Stimulated activated CD8-positive, alpha-beta memory T cell treated with anti-CD3 and anti-CD28 coated beads, Interleukin-12 subunit alpha, Interleukin-12 subunit beta, amount 100 ng/mL, for 4 hours (primary cell): ENCODE data around the gene PTGR2.
A peak's percentile ranks its signal among the peaks of the same experiment; 100 is the strongest.
"Not testable (repeated sequence)": the region's sequence is repeated elsewhere in the genome, so short reads cannot be mapped to it uniquely, and the experiment has no call there.

Experiments used
- DNase-seq: peaks from one replicate; pipeline ENCODE4 v3.0.0-alpha.2; 2020; ENCODE audit warnings: low read depth

The PTGR2 gene

GRCh38 chr14:73833530-73834260 is 17.9 kb upstream of the PTGR2 start:
- DNase-seq = no peak

DNA sequence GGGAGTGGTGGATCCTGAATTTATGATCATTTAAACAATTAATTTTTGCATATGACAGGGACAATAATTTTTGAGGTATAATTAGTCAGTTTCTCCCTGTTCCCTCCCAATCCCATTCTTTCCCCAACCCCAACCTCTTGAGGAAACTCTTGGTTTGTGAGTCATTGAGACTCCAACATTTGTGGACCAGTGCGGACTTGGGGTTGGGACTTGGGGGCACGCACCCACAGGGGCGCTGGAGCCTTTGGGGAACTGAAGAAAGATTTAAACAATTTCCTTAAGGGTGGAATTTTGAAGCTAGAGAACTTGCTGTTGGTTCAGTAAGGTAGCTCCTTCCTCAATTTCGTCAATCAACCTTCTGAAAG is 17.4 kb upstream of the PTGR2 start:
- DNase-seq = no peak

DNA sequence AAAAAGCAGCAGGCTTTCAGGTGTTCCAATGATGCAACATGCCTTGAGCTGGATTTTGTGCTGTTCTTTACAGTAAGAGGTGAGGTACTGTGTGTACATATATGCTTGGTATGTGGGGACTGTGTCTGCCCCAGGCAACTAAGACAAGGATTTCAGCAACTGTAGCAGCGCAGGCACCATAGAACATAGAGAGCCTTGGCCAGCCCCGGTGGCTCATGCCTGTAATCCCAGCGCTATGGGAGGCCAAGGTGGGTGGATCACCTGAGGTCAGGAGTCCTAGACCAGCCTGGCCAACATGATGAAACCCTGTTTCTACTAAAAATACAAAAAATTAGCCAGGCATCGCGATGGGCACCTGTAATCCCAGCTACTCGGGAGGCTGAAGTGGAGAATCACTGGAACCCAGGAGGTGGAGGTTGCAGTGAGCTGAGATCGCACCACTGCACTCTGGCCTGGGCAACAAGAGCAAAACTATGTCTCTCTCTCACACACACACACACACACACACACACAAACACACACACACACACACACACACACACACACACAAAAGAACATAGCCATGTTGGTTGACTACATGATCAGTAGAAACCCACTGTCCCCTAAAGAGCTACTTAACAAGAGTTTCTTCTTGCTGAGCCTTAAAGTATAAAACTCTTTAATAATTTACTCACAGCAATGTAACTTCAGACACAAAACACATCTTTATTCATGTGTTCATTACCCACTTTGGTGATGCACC is 13.2 kb upstream of the PTGR2 start:
- DNase-seq = not testable (repeated sequence)

DNA sequence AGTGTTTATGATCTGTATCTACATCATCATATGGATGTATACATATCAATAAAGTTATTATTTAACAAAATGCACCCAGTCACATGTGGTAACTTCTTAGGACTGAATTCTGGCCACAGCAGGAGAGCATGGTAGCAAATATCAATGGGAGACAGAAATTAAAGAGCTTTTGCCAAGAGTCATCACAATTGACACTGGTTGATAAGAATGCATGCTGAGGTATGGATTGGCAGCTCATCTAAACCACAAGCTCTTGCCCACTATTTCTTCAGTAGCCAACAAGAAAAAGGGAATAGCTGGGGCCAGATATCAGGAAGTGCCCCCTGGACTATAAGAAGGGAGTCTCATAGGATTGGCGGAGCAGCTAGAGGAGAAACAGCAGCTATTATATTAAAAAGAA is 9.4 kb upstream of the PTGR2 start:
- no peak for DNase-seq

DNA sequence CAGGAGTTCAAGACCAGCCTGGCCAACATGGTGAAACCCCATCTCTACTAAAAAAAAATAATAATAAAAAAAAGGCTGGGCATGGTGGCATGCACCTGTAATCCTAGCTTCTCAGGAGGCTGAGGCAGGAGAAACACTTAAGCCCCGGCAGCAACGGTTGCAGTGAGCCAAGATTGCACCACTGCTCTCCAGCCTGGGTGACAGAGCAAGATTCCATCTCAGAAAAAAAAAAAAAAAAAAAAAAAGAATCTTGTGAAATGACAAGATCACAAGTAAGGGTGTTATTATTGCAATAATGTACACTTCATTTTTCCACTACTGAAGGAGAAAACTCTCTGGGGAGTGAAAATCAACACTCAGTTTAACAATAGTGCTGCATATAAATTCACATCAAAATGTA is 8.8 kb upstream of the PTGR2 start:
- no peak for DNase-seq

DNA sequence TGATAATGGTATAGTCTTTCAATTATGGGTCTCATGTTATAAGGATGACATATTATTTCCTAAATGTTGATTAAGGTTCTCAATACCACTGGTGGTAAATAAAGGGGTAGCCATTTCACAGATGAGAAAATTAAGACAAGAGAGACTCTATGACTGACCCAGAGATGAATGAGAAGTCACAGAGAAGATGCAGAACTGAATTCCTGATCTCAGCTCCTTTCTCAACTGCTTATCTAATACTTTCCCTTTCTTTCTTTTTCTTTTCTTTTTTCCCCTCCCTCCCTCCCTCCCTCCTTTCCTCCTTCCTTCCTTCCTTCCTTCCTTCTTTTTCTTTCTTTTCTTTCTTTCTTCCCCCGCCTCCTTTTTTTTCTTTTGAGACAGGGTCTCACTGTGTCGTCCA is 8.3 kb upstream of the PTGR2 start:
- DNase-seq = no peak

DNA sequence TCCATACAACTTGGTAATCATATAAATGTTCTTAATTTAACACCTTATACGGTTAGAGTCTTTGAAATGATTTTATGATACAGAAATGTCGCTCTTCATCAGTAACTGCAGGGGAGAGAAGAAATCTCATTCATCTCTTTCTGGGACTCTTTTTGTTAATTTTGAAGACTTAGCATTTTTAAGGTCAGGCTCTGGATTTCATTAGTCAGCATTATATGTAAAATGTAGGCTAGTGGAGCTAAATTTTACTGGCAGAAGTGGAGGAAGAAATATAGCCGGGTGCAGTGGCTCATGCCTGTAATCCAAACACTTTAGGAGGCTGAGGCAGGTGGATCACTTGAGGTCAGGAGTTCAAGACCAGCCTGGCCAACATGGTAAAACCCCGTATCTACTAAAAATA is 4.7 kb upstream of the PTGR2 start:
- DNase-seq = no peak

DNA sequence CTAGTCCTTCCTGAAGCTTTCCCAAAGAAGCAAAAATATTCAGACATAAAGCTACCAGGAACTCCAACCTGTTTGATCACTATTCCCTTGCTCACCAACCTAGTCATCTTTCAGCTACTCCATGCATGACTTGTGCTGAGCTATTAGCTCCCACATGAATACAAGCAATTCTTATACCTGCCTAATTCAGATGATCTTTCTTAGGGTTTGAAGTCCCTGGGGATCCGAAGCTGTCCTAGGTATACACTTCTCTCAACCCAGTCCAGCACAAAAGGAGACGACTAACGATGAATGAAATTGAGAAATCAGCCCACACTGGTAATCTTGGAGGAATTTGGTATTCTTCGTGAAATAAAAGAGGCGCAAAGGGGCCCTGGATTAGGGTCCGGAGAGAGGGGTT is 631 bp upstream of the PTGR2 start:
- no peak for DNase-seq

DNA sequence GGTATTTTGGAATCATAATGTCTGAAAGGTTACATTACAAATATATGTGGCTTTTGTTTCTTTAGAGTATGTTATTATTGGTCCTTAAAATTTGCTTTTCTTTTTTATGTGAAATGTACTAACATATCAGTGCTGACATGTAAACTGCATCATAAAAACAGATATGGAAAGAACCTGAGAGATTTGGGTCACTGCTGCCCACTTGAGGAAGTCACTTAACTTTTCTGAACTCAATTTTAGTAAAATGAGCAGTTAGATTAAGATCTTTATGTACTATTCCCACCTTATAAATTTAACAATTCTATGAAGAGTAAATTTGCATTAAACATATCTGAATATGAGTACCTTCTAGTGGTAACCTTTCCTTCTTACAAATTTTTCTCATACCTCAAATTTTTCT is 7.5 kb downstream of the PTGR2 start:
- no peak for DNase-seq

- no peak for DNase-seq
Measured at GRCh38 chr14:73861073-73861472, 9.4 kb downstream of the PTGR2 start.

- DNase-seq = no peak
Measured at GRCh38 chr14:73862480-73862879, 10.8 kb downstream of the PTGR2 start.

DNA sequence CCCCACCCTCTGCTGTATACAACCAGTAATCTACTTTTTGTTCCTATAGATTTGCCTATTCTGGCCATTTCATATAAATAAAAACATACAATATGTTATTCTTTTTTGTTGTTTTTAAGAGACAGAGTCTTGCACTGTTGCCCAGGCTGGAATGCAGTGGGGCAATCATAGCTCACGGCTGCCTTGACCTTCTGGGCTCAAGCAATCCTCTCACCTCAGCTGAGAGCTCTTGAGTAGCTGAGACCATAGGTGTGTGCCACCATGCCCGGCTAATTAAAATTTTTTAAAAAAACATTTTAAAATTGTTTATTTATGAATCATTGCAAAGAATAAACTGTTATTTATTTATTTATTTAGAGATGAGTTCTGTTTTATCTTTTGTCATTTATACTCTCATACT is 11.6 kb downstream of the PTGR2 start:
- DNase-seq = no peak

DNA sequence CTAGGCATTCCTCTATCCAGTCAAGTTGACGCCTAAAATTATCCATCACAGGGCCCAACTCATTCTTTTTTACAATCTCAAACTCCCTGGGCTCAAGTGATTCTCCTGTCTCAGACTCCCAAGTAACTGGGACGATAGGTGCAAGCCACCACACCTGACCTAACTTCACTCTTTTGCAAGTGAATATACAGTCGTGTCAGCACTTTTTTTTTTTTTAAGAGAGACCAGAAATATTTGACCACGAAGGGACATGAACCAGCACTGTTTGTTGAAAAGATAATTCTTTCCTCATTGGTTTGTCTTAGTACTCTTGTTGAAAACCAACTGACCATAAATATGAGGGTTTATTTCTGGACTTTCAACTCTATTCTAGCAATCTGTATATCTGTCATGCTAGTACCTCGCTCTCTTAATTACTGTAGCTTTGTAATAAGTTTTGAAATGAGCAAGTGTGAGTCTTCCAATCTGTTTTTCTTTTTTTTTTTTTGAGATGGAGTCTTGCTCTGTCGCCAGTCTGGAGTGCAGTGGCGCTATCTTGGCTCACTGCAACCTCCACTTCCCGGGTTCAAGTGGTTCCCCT is 14.0 kb downstream of the PTGR2 start:
- no peak for DNase-seq

DNA sequence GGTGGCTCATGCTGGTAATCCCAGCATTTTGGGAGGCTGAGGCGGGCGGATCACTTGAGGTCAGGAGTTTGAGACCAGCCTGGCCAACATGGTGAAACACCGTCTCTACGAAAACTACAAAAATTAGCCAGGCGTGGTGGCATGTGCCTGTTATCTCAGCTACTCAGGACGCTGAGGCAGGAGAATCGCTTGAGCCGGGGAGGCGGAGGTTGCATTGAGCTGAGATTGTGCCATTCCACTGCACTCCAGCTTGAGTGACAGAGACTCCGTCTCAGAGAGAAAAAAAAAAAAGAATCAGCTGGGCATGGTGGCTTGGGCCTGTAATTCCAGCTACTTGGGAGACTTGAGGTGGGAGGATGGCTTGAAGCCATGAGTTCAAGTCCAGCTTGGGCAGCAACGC is 18.1 kb downstream of the PTGR2 start:
- DNase-seq = not testable (repeated sequence)

DNA sequence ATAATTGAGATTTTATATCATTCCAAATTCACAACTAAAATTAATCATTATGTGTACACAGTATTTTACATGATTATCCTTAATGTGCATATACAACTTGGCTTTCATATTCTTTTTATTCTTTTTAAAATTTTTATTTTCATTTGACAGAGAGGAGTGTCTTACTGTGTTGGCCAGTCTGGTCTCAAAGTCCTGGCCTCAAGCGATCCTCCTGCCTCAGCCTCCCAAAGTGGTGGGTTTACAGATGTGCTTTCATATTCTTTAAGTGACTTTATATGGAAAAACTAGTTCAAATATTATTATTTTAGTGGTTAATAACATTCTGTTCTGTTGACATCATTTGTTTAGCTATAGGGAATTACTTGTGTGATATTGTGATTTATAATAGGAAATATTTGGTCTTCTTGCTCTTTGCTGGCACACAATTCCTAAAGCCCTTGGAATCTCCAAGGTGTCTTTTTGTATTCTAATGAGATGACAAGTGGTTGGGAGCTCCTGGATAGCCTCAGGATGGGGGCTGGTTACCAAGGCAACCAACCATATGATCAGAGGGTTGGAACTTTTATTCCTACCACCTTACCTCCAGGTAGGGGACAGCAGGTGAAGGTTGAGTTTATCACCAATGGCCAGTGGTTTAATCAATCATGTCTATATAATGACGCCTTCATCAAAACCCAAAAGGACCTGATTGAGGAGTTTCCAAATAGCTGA is 19.0 kb downstream of the PTGR2 start:
- DNase-seq = no peak

GRCh38 chr14:73873660-73874059 is 22.0 kb downstream of the PTGR2 start:
- no peak for DNase-seq

DNA sequence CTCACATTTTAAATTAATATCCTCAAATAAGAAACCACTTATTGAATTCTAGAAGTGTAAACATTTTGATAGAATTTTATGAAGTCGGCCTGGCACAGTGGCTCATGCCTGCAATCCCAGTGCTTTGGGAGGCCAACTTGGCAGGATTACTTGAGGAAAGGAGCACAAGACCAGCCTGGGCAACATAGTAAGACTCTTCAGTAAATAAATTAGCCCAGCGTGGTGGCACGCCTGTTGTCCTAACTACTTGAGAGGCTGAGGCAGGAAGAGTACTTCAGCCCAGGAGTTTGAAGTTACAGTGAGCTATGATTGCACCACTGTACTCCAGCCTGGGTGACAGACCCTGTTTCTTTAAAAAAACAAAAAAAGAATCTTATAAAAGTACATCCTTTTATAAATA is 26.2 kb downstream of the PTGR2 start:
- DNase-seq = no peak

DNA sequence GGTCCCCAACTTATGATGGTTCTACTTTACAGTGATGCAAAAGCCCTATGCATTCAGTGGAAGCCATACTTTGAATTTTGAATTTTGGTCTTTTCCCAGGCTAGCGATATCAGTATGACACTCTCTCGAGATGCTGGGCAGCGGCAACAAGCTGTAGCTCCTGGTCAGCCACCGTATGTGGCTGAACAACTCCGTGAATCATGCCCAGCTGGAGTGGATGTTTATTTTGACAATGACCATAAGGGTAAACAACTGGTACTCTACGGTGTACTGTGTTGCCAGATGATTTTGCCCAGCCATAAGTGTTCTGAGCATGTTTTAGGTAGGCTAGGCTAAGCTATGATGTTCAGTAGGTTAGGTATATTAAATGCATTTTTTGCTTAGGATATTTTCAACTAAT is 26.8 kb downstream of the PTGR2 start:
- DNase-seq = no peak

DNA sequence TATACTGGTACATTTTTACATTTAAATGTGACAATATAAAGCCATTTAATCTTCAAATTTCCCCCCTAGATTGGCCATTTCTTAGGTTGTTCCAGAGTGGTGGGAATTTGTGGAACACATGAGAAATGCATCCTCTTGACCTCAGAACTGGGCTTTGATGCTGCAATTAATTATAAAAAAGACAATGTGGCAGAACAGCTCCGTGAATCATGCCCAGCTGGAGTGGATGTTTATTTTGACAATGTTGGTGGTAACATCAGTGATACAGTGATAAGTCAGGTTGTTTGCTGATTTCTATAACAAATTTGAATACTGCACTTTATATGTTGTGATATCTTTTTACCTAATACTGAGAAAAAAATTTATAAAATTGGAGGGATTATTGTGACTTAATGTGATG is 27.4 kb downstream of the PTGR2 start:
- DNase-seq = no peak

DNA sequence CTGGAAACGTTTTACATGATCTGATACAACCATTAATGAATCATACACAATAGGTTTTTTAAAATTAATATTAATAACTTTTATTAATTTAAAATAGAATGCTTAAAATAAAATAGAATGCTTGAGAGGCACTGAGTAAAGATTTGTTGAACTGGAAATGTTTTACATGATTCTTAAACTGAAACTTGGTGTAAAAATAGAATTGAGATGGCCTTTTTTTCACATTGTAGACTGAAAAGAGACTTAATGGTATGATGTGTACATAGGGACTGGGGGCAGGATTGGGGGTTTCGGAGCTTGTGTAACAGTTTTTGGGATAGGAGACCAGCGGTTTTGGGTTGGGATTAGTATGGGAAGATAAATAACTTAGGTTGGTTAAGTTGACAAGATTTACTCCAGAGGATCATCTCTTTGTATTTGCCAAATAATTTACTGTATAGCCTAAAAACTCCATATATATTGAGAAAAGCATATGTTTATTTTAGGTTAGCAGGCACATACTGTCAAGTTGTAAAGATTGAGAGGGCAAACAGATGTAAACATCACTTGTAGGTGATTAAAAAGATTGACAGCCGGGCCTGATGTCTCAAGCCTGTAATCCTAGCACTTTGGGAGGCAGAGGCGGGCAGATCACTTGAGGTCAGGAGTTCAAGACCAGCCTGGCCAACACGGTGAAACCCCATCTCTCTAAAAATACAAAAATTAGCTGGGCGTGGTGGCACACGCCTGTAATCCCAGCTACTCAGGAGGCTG is 33.0 kb downstream of the PTGR2 start:
- no peak for DNase-seq

DNA sequence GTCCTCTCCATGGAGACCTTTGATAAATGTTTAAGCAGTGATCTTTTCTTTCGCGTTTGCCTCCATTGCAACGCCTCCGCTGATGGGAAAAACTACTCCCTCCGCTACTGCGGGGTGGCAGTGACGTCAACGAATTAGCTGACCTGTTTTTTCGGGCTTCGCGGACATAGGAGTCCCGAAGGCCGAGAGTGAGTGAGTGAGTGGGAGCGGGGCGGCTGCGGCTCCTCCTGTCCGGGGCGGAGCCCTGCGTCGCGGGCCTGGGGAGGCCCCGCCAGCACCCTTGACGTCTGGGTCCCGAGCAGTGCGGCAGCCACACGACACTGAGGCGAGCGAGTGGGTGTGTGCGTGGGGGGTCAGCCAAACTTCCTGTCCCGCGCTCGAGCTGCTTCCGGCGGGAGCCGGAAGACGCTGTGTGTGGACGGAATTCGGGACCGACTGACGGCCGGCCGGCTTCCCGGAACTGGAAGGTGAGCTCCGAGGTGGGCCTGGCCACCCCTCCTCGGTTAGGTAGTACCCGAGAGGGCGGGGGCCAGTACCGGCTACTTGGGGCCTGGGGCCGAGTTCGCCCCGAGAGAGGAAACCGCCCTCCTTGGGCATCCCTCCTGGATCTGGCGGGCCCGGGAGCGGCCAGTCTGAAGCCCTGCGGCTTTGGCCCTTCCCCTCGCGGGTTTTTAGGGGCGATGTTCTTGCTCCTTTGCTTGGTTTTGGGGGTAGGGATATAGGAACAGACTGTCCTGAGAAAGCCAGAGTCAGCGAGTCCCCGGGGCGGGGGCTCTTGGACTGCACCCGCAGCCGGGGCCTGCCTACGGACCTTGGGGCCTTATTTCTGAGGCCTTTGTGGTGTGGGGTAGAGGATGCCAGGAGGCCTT is 35.1 kb downstream of the PTGR2 start, which contains the start of gene ZNF410:
Gene ZNF410, plus strand, starts transcription at position 411 of the 869 bp plus-strand sequence. CDS start 5,317 bp downstream, outside the sequence.
- DNase-seq = peak; percentile 86
